Activated T-helper 1 cell treated with anti-CD3 and anti-CD28 coated beads, Interleukin-12 subunit alpha, Interleukin-12 subunit beta, Interleukin-2, Interleukin-4 antibody, amounts not matched to agents 30 ng/mL and 10 ng/mL and 1 ng/mL, durations not matched to agents 14 hours and 24 hours and 36 hours (primary cell): ENCODE measurements around the gene SLC15A5. TPM values are rescaled to one million over a fixed set of nuclear protein-coding genes. Genes with fewer than 3 reads are reported as not detected.

ENCODE experiments used
- DNase-seq: peaks from one replicate; pipeline ENCODE4 v3.0.0; 2021; ENCODE audit warnings: low spot score
- H3K27ac Mint-ChIP-seq: one replicate; pipeline ENCODE4 v1.8.0; 2021; ENCODE audit warnings: mild to moderate bottlenecking, mixed read lengths
- H3K27me3 Mint-ChIP-seq: one replicate; pipeline ENCODE4 v1.8.0; 2022; ENCODE audit warnings: mild to moderate bottlenecking, moderate library complexity, mixed read lengths; ENCODE audit not compliant: insufficient read depth
- H3K36me3 Mint-ChIP-seq: one replicate; pipeline ENCODE4 v1.8.0; 2021; ENCODE audit warnings: low read depth, mixed read lengths
- H3K4me1 Mint-ChIP-seq: one replicate; pipeline ENCODE4 v1.8.0; 2021; ENCODE audit warnings: low read depth, mixed read lengths
- H3K4me3 Mint-ChIP-seq: one replicate; pipeline ENCODE4 v1.8.0; 2021; ENCODE audit warnings: mild to moderate bottlenecking, moderate library complexity, mixed read lengths
- H3K9me3 Mint-ChIP-seq: one replicate; pipeline ENCODE4 v1.8.0; 2021; ENCODE audit warnings: mixed read lengths
- intact Hi-C: fragments of 100-400 bp; cut with micrococcal nuclease; formaldehyde crosslinking; loops from one replicate; pipeline ENCODE4 v1.15.1; 2024
- total RNA-seq: library from RNA; stranded (reverse); gene quantifications from 2 replicates; pipeline ENCODE4 v1.2.3, GENCODE V29; 2022

Gene SLC15A5
- total RNA-seq, 1 donor from 2014 or later = not detected

- intact Hi-C loops = no loop called here
- DNase-seq = no peak
- H3K36me3 Mint-ChIP-seq = no peaks in the 10 kb centered on the region
- H3K9me3 Mint-ChIP-seq = peaks cover 3% of the 10 kb centered on the region
- H3K4me3 Mint-ChIP-seq = no peak overlapping the region
- no peaks in the 10 kb centered on the region for H3K27me3 Mint-ChIP-seq
- H3K4me1 Mint-ChIP-seq = no peaks in the 10 kb centered on the region
- H3K27ac Mint-ChIP-seq = no peak overlapping the region
These were observed 17.0 kb upstream of the SLC15A5 start for GRCh38 chr12:16294376-16294956.

- intact Hi-C loops = no loop called here
- H3K4me3 Mint-ChIP-seq = no peak overlapping the region
- H3K4me1 Mint-ChIP-seq = no peaks in the 10 kb centered on the region
- no peaks in the 10 kb centered on the region for H3K36me3 Mint-ChIP-seq
- H3K27ac Mint-ChIP-seq = no peak overlapping the region
- H3K27me3 Mint-ChIP-seq = no peaks in the 10 kb centered on the region
- no peak for DNase-seq
- H3K9me3 Mint-ChIP-seq = peaks cover 3% of the 10 kb centered on the region
These were observed 13.5 kb upstream of the SLC15A5 start for GRCh38 chr12:16291032-16291431.

- Mint-ChIP-seq H3K27me3 (no peaks in the 10 kb centered on the region), H3K27ac (no peak overlapping the region), H3K4me3 (no peak overlapping the region), H3K4me1 (no peaks in the 10 kb centered on the region), H3K36me3 (no peaks in the 10 kb centered on the region), H3K9me3 (peaks cover 3% of the 10 kb centered on the region)
- DNase-seq = no peak
- intact Hi-C loops = no loop called here
These were observed 8.1 kb upstream of the SLC15A5 start for GRCh38 chr12:16285586-16285985.

GRCh38 chr12:16282978-16283377, 5.5 kb upstream of the SLC15A5 start:
- Mint-ChIP-seq H3K36me3 (no peaks in the 10 kb centered on the region), H3K4me3 (no peak overlapping the region), H3K27ac (no peak overlapping the region), H3K9me3 (peaks cover 5% of the 10 kb centered on the region), H3K27me3 (no peaks in the 10 kb centered on the region), H3K4me1 (no peaks in the 10 kb centered on the region)
- DNase-seq = no peak
- intact Hi-C loops = no loop called here

- DNase-seq = no peak
- intact Hi-C loops = no loop called here
- no peaks in the 10 kb centered on the region for H3K36me3 Mint-ChIP-seq
- no peaks in the 10 kb centered on the region for H3K4me1 Mint-ChIP-seq
- H3K27ac Mint-ChIP-seq = no peak overlapping the region
- H3K27me3 Mint-ChIP-seq = no peaks in the 10 kb centered on the region
- no peak overlapping the region for H3K4me3 Mint-ChIP-seq
- peaks cover 5% of the 10 kb centered on the region for H3K9me3 Mint-ChIP-seq
These were observed 4.6 kb upstream of the SLC15A5 start for GRCh38 chr12:16282081-16282480.

- no peaks in the 10 kb centered on the region for H3K27me3 Mint-ChIP-seq
- DNase-seq = no peak
- H3K36me3 Mint-ChIP-seq = no peaks in the 10 kb centered on the region
- no peak overlapping the region for H3K4me3 Mint-ChIP-seq
- no peaks in the 10 kb centered on the region for H3K4me1 Mint-ChIP-seq
- no peak overlapping the region for H3K27ac Mint-ChIP-seq
- intact Hi-C loops = no loop called here
- peaks cover 5% of the 10 kb centered on the region for H3K9me3 Mint-ChIP-seq
These were observed 3.7 kb upstream of the SLC15A5 start for GRCh38 chr12:16281157-16281556.

GRCh38 chr12:16272222-16272621, 5.3 kb downstream of the SLC15A5 start:
- no peak overlapping the region for H3K4me3 Mint-ChIP-seq
- no peaks in the 10 kb centered on the region for H3K27me3 Mint-ChIP-seq
- H3K4me1 Mint-ChIP-seq = no peaks in the 10 kb centered on the region
- H3K36me3 Mint-ChIP-seq = no peaks in the 10 kb centered on the region
- intact Hi-C loops = no loop called here
- no peaks in the 10 kb centered on the region for H3K9me3 Mint-ChIP-seq
- no peak overlapping the region for H3K27ac Mint-ChIP-seq
- no peak for DNase-seq

GRCh38 chr12:16271062-16271461, 6.4 kb downstream of the SLC15A5 start:
- H3K27ac Mint-ChIP-seq = no peak overlapping the region
- no peak for DNase-seq
- H3K27me3 Mint-ChIP-seq = no peaks in the 10 kb centered on the region
- no peaks in the 10 kb centered on the region for H3K36me3 Mint-ChIP-seq
- H3K9me3 Mint-ChIP-seq = no peaks in the 10 kb centered on the region
- intact Hi-C loops = no loop called here
- H3K4me3 Mint-ChIP-seq = no peak overlapping the region
- H3K4me1 Mint-ChIP-seq = no peaks in the 10 kb centered on the region

- intact Hi-C loops = no loop called here
- Mint-ChIP-seq H3K27me3 (no peaks in the 10 kb centered on the region), H3K27ac (no peak overlapping the region), H3K4me3 (no peak overlapping the region), H3K36me3 (no peaks in the 10 kb centered on the region), H3K4me1 (no peaks in the 10 kb centered on the region), H3K9me3 (no peaks in the 10 kb centered on the region)
- no peak for DNase-seq
These were observed 7.5 kb downstream of the SLC15A5 start for GRCh38 chr12:16269946-16270345.

GRCh38 chr12:16266085-16266484, 11.4 kb downstream of the SLC15A5 start:
- Mint-ChIP-seq H3K4me3 (no peak overlapping the region), H3K27ac (no peak overlapping the region), H3K9me3 (peaks cover 8% of the 10 kb centered on the region), H3K36me3 (no peaks in the 10 kb centered on the region), H3K27me3 (no peaks in the 10 kb centered on the region), H3K4me1 (no peaks in the 10 kb centered on the region)
- no peak for DNase-seq
- intact Hi-C loops = no loop called here

GRCh38 chr12:16261944-16262475, 15.5 kb downstream of the SLC15A5 start:
- no peaks in the 10 kb centered on the region for H3K36me3 Mint-ChIP-seq
- intact Hi-C loops = no loop called here
- no peak overlapping the region for H3K4me3 Mint-ChIP-seq

GRCh38 chr12:16260206-16260605, 17.3 kb downstream of the SLC15A5 start:
- Mint-ChIP-seq H3K9me3 (peaks cover 12% of the 10 kb centered on the region), H3K4me3 (no peak overlapping the region), H3K27ac (no peak overlapping the region), H3K27me3 (no peaks in the 10 kb centered on the region), H3K4me1 (no peaks in the 10 kb centered on the region), H3K36me3 (no peaks in the 10 kb centered on the region)
- intact Hi-C loops = no loop called here
- DNase-seq = no peak

More at GRCh38 chr12:16261944-16262475, 15.5 kb downstream of the SLC15A5 start:
- no peak overlapping the region for H3K27ac Mint-ChIP-seq
- no peak for DNase-seq
- no peaks in the 10 kb centered on the region for H3K4me1 Mint-ChIP-seq
- H3K27me3 Mint-ChIP-seq = no peaks in the 10 kb centered on the region
- peaks cover 12% of the 10 kb centered on the region for H3K9me3 Mint-ChIP-seq

GRCh38 chr12:16258963-16259362, 18.5 kb downstream of the SLC15A5 start:
- Mint-ChIP-seq H3K27ac (no peak overlapping the region), H3K9me3 (peaks cover 12% of the 10 kb centered on the region), H3K36me3 (no peaks in the 10 kb centered on the region), H3K27me3 (no peaks in the 10 kb centered on the region), H3K4me3 (no peak overlapping the region), H3K4me1 (no peaks in the 10 kb centered on the region)
- DNase-seq = no peak
- intact Hi-C loops = no loop called here

- Mint-ChIP-seq H3K4me1 (no peaks in the 10 kb centered on the region), H3K27ac (no peak overlapping the region), H3K4me3 (no peak overlapping the region), H3K9me3 (no peaks in the 10 kb centered on the region), H3K36me3 (no peaks in the 10 kb centered on the region), H3K27me3 (no peaks in the 10 kb centered on the region)
- DNase-seq = no peak
- intact Hi-C loops = no loop called here
These were observed 31.2 kb downstream of the SLC15A5 start for GRCh38 chr12:16246264-16246663.
